HS-5 (cell line): ENCODE results near the gene ARPP19.
"Not testable (repeated sequence)": the region's sequence is repeated elsewhere in the genome, so short reads cannot be mapped to it uniquely, and the experiment has no call there.

Experiments
- DNase-seq: peaks from one replicate; pipeline ENCODE4 v3.0.0-alpha.2; 2012; ENCODE audit warnings: low read depth

ARPP19 gene

DNA sequence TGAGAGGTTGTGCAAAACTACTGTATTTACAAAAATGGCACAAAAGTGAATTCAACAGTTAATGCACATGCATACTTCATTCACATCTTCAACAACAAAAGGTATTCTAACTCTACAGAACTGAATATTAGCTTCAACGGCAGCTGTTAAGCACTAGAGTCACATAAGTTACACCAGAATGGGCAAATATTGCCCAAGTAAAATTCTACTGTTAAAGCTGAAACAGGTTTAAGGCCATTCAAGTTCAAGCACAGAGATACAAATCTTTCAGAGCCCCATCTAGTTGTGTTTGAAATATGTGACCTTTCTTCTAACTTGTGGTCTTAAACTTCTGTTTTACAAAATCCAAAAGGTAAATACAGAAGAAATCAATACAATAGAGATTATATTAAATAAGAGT, 17.6 kb downstream of the ARPP19 start:
- DNase-seq: not testable (repeated sequence)

DNA sequence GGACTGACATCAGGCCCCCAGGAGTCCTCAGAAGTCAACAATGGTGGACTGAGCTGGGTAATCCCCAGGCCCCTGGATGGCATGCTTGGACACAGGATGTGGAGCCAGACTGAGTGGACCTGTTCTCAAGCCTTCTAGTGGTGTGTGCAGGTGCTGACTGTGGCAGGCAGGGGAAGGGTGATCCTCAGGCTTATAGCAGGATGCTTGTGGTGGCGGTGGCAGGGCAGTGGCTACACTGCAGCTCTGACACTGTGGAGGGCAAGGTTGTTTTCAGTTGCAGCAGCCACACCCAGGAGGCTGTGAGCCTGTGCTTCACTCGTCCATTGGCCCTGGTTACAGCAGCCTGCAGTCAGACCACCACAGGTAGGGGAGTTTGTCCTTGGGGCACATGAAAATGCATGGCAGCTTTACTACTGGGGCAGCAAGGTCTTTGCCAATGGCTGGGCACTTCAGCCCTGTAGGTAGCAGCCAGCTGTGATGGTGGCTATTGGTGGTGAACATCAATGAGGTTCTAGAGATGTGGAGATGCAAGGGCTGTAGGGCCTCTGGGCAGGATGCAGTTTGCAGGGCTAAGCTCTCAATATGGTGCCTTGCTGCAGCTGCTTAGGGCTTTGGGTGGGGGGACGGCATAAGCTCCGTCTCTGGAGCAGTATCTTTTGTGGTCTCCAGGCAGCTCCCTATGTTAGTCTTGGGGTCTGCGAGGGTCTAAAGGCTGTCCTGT, 22.6 kb downstream of the ARPP19 start:
- DNase-seq: no peak

DNA sequence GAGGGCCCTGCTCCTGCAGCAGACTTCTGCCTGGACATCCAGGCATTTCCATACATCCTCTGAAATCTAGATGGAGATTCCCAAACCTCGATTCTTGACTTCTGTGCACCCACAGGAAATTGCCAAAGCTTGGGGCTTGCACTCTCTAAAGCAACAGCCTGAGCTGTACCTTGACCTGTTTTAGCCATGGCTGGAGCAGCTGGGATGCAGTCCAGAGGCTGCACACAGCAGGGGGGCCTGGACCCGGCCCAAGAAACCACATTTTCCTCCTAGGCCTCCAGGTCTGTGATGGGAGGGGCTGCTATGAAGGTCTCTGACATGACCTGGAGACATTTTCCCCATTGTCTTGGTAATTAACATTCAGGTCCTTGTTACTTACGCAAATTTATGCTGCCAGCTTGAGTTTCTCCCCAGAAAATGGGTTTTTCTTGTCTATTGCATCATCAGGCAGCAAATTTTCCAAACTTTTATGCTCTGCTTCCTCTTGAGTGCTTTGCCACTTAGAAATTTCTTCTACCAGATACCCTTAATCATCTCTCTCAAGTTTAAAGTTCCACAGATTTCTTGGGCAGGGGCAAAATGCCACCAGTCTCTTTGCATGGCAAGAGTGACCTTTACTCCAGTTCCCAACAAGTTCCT, 28.3 kb downstream of the ARPP19 start:
- no peak for DNase-seq

DNA sequence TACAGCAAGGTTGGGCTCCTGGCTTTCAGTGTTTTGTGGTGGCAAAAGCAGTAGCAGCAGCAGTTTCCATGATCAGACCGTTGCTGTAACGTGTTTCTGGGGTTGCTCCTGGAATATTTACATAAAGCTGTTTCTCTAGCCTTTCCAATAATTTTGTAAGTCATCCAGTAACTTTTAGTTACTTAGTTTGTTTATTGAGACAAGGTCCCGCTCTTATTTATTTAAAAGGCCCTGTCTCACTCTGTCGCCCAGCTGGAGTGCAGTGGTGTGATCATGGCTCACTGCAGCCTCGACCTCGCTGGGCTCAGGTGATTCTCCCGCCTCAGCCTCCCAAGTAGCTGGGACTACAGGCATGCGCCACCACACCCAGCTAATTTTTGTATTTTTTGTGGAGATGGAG, 31.4 kb downstream of the ARPP19 start:
- no peak for DNase-seq

DNA sequence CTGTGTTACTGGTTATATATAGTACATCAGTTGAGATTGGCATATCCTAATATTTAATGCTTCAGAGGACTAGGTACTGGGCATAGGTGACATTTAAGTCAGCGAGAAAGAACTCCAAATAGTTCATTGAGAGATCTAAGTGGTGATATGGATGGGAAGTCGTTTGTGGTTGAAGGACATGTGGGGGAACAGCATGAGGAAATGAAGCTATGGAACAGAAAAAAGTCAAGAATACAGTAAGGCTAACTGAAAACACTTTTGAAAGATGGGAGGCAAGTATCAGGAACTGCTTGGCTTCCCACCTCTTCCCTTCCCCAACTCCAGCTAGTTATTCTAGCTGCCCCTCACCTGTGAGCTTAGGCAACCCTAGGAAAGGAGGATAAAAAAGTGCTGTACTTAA, 36.4 kb downstream of the ARPP19 start:
- no peak for DNase-seq

DNA sequence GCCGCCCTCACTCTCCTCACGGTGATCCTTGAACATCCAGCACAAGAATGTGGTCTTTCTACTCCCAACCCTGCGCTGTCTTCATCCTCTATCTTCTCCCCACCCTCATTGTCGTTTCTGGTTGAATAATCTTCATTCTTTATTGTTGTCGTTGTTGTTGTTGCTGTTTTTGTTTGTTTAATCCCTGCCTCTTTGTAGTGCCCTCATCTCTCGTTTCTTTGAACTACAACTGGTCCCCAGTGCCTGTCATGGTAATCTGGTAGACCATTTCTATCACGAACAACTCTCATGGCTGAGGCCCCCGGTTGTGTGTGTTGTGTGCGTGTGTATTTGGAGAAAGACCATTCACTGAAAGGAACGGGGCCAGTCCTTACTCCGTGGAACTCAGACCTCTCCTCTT, 38.9 kb downstream of the ARPP19 start:
- DNase-seq: no peak

DNA sequence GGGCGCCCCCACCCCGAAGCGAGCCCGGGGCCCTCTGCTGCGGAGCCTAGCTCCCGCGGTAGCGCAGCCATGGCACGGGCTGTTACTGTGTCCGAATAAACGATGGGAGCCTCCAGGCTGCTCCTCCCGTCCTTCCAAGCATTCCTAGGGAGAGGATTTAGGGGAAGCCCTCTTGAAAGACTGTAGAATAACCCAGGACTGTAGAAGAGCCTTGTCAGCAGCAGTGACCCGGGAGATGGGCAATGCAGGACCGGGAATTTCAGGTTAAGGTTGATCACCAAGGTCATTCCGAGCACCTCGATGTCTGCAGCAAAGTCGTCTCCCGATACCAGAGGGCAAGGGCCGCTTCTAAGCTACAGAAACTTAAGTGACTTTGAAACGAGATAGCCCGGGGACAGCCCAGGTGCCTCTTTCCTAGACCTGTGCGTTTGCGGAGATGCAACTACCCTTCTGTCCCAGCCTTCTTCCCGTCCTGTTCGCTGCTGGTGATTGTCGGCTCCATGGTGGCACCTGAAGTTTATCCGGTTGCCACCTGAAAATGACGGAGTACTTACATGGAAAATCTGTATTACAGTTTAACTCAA, 39.4 kb downstream of the ARPP19 start:
- DNase-seq: peak; percentile 15

DNA sequence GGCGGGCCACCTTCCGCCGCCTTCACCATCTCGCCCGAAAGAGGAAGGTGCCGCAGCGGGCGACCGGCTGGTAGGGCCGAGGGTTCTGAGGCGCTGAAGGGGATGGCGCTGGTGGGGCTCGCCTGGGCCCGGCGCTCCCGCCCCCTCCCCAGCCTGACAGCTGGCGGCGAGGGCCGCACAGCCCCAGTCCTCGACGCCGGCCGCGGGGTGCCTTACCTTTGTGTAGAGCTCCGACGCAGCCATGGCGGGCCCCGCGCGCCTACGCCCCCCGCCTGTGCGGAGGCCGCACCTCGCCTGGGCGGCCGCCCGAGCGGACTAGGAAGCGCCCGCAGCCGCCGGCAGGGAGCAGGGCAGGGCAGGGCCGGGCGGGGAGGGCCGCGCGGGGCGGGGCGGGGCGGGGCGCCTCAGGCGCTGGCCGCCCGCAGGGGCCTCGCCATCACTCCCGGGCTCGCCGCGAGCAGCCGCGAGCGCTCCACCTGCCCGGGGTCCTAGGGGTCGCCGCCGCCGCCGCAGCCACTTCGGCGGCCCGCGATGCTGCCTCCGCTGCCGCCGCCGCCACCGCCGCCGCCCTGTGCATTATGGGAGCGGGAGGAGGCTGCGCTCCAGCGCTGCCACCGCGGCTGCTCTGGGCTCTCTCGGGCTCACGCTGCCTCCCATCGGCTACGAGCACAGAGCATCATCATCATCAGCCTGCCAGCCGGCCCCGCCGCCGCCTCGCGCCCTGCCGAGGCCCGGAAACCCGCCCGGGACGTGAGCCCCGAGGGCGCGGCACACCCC, 40.1 kb downstream of the ARPP19 start, which contains the start of gene MYO5A:
Gene MYO5A (minus strand): TSS at position 317 of the 777 bp plus-strand sequence. CDS start 74 bp downstream, at position 243.
- DNase-seq: peak; percentile 31

DNA sequence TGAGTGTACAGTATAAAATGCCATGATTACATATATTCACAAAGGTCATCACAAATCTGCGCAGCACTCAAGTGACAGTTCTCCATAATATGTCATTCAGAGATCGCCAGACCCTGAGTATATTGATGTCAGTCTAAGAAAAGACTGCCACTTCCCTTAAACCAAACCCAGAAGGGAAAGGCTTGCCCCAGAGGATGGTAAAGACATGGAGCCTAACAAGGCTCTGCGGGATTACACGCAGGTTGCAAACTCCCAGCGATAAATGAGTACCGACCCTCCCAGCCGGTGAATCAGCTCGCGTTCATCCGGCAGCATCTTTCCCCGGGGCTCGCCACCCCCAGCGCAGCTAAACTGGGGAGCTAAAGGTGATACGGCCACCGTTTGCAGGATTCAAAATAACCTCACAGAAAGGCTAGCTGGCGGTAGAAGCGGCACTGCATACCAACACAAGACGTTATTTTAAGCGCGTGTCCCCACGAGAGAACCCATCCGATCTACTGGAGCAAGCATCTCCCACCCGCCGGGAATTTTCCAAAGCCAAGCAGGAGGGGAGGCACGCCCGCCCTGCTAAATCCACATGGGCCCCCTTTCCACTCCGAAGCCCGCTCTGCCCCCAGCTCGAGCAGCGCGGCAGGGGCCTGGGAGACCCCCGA, 40.8 kb downstream of the ARPP19 start:
- peak; percentile 14 for DNase-seq

DNA sequence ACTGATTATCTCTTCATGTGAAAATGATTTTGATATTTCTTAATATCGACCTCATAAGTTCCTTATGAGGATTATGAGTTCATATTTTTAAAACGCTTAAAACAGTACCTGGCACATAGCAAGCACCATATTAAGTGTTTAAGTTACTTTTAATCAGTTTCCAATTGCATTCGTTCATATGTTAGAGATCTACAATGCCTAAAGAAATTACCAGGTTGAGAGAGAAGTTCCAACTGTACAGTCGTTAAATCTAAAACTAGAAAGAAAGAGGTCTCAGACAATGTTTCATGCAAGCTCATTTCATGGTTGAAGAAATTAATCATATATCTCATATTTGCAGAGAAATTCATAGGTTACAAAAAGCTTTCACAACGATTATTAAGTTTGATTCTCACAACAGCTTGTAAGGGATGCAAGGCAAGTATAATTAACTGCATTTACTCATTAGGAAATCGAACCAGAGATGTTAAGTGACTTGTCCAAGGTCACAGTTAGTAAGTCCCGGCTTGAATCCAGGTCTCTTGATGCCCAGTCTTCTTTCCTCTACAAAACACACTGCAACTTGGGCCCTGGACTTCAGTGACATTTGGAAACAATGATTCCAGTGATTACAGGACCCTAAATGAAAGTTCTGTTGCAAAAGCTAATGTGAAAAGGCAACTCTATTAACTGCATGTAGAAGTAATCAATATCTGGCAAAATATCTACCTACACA, 41.5 kb downstream of the ARPP19 start:
- no peak for DNase-seq

DNA sequence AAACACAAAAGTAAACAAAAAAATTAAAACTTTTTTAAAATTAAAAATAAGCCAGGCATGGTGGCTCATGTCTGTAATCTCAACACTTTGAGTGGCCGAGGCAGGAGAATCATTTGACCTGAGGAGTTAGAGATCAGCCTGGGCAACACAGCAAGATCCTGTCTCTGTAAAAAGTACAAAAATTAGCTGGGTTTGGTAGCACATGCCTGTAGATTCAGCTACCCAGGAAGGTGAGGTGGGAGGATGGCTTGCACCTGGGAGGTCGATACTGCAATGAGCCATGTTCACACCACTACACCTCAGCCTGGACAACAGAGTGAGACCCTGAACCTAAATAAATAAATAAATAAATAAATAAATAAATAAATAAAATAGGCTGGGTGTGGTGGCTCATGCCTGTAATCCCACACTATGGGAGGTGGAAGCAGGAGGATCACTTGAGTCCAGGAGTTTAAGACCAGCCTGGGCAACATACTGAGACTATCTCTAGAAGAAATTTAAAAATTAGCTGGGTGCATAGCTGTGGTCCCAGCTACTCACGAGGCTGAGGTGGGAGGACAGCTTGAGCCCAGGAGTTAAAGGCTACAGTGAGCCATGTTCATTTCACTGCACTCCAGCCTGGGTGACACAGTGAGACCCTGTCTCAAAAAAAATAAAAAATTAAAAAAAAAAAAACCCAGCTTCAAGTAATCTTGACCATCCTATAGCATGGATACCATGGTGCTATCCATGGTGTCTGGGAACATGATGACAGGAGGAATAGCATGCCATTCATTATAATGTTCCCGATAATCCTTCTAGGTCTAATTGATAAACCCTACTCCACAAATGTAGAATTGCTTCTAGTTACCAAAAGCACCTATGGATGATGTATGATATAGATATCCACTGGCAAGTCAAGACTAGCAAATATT, 44.4 kb downstream of the ARPP19 start:
- DNase-seq: no peak

DNA sequence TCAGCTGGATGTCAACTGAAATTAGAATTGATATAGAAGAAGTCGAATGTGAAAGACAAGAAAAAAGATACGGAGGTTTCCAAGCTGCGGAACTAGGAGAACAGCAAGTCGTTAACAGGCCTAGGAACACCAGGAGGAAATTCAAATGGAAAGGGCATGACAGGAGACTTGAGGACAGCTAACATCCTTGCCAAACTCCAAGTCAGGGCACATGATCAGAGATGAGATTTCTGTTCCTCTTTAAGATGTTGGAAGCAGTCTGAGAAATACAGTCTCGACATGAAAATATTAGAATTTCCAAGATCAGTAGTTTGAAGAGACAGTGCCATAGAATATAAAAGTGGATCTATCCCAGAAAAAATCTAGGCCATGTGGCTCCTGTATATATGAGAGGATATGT, 45.2 kb downstream of the ARPP19 start:
- DNase-seq: no peak

DNA sequence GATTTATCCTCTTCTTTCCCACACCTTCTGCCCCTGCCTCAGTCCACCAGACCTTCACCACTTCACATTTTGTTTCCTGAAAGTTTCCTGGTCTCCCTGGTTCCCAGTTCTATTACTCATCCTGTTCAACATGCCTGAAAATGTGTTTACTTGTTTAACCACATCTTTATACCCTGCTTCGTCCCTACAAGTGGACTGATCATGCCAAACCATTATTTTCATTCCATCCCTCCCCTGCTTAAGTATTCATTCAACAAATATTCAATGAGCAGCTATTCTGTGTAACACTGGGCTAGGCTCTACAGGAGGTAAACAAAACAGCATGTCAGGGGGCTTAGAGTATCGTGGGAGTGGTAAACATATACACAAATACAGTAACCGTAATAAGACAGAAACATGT, 45.6 kb downstream of the ARPP19 start:
- DNase-seq: peak; percentile 50

DNA sequence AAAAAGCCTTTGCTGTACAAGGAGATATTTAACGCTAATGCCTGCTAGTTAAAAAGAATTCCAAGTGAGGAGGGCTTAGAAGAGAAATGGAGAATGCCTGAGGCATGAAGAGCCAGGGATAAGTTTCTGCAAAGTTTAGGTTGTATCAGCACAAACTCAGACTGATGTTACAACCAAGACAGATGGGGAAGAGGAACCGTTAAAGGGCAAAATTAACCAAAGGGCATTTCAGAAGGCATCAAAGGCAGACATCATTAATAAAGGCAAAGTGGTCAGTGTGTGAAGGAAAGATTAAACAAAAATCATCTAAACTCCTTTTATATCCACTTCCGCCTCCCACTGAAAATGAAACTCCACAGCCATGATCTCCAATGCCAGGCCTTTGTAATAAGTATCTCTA, 47.1 kb downstream of the ARPP19 start:
- no peak for DNase-seq

DNA sequence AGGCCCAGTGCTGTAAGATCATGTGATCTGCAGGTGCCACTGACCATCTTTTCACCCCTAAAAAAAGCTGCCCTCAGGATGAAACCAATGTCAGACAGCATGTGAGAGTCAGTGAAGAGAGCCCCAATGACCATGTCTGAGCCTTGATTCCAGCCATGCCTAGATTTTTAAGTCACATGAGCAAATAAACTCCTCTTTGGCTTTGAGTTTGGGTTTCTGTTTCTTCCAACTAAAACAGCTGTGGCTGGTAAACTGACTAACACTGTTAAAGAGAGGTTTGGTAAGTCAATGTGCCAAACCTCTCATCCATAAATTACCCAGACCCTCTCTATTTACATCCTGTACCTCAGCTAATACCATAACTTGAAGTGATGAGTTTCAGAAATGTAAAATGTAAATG, 48.4 kb downstream of the ARPP19 start:
- DNase-seq: no peak

DNA sequence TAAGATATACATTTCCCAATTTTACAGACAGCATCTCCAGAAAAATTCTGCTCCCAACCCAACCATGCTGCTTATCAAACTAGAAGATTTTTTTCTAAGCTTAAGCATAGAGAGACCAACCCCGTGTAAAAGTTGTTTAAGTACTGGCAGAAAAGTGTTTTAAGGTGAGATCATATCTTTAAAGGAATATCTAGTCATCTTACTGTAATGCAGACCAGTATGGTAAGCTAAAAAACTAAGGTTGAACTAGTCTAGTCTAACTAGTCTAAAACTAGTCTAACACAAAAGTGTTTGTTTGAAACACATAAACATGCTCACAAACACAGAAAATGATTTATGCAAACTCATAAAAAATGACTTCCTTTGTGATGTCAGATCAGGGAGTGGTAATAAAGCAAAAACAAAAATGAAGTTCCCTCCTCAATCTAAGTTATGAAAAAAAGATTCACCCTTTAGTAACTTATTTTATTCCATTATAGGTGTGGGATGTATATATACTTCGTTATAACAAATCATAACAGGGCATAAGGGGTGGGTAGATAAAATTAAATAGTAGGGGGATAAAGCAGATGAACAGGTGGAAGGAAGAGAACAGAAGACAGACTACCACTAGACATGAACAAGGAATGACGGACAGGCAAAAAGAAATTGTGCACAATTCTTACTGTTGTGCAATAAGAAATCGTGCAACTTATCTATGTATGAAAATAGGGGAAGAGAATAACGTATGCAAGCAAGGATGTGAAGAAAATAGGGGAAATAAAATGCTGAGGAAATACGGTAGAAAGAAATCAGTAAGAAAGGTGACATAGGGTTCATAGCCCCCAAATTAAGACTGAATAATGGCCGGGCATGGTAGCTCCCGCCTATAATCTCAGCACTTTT, 50.1 kb downstream of the ARPP19 start:
- DNase-seq: no peak

DNA sequence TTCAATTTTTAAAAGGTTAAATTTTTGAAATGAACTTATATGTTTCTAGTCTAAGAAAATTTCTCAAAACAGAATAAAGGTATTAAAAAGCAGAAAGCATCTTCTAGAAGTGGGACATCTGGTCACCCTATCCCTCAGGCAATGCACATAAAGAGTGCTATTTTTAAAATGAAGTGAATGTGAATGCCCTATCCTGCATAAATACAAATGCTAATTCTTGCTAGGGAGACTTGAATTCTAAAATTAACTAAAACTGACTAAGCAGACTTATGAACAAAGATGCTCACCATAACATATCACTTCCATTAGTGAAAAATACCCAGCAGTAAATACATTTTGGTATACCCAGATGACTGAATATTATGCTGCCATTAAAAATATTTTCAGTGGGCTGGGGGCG, 51.8 kb downstream of the ARPP19 start:
- no peak for DNase-seq

DNA sequence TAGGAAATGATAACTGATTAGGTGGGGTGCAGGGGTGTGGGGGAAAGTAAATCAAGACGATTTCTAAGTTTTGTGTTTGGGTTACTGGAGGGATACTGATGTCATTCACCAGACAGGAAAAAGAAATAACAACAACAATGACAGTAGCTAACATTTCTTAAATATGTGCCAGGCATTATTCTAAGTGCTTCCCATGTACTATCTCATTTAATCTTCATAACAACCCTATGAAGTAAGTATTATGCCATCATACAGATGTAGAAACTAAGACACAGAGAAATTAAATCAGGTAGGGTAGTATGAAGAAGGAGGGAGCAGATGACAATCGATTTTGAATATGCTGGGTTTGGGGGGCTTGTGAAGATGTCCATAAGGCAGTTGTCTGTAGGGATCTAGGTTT, 53.5 kb downstream of the ARPP19 start:
- DNase-seq: no peak

DNA sequence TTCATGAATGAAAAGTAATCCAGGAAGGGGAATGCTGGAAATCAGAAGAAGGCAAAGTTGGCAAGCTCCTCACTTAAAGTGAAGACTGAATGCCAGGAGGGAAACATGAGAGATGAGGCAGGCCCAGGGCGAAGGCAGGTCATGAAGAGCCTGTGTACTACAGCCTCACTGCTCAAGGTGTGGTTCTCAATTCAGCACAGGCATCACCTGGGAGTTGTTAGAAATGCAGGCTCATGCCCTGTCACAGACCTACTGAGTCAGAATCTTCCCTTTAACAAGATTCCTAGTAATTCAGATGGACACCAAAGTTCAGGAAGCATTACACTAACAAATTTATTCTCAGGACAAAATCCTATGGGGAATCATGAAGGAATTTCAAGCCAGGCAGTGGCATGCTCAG, 54.3 kb downstream of the ARPP19 start:
- DNase-seq: no peak
